HUES64 (cell line): ENCODE data around the gene SRCAP.

Experiments used
- H3K27ac ChIP-seq: 2 replicates; pipeline ENCODE4 v1.7.0; 2013; ENCODE audit warnings: low read depth, low read length, inconsistent platforms
- H3K27me3 ChIP-seq: 2 replicates; pipeline ENCODE4 v1.6.1; 2013; ENCODE audit warnings: mild to moderate bottlenecking, low read length; ENCODE audit not compliant: insufficient read depth
- H3K36me3 ChIP-seq: 2 replicates; pipeline ENCODE4 v1.6.1; 2013; ENCODE audit warnings: mild to moderate bottlenecking, low read length; ENCODE audit not compliant: insufficient read depth
- H3K4me1 ChIP-seq: 2 replicates; pipeline ENCODE4 v1.6.1; 2013; ENCODE audit warnings: mild to moderate bottlenecking, low read length, moderate library complexity; ENCODE audit not compliant: insufficient read depth
- H3K4me3 ChIP-seq: 2 replicates; pipeline ENCODE4 v1.5.1; 2013; ENCODE audit warnings: mild to moderate bottlenecking, low read length, moderate library complexity
- H3K9ac ChIP-seq: 2 replicates; pipeline ENCODE4 v1.6.1; 2013; ENCODE audit warnings: mild to moderate bottlenecking, low read depth, low read length
- H3K9me3 ChIP-seq: 2 replicates; pipeline ENCODE4 v1.6.1; 2013; ENCODE audit warnings: low read depth, low read length; ENCODE audit not compliant: insufficient read depth
- WGBS: fragments of 150-250, 120-280 bp; methylation state at CpG from one replicate; pipeline ENCODE4 v1.1.7; 2013; ENCODE audit warnings: missing lambda C conversion rate; 5-methylcytosine and 5-hydroxymethylcytosine counted together

The SRCAP gene

DNA sequence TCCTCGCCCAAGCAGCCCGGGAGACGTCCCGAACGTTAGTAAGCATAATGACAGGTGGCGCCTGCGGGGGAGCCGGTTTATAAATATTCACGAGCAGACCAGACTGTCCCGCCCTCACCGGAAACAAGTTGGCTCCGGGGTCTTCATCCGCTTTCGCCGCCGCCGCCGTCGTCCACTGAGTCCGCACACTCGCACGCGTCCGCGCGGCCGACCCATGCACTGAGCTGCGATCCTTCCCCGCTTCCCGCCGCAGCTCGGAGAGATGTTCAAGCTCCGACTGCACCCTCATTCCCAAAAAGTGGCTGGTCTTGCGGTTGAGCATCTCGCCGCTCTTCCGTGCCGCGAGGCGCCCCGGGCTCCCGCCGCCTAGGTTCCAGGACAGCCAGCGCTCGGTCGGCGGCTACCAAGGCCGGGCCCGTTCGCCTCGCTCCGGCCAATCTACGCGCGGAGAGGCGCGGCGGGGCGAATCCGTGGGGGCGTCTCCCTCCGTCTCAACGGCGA lies 62.5 kb downstream of the SRCAP start:
- under 1% methylated on average over 64 of the region's 64 CpGs for WGBS
- no peaks in the 10 kb centered on the region for H3K9me3 ChIP-seq
- peaks cover 52% of the 10 kb centered on the region for H3K36me3 ChIP-seq
- peak overlapping the region; percentile 96 for H3K4me3 ChIP-seq
- no peaks in the 10 kb centered on the region for H3K27me3 ChIP-seq
- peak overlapping the region; percentile 62; the same call in 1 of the 2 replicates for H3K9ac ChIP-seq
- H3K4me1 ChIP-seq: peaks cover 9% of the 10 kb centered on the region; the same call in 1 of the 2 replicates
- H3K27ac ChIP-seq: peak overlapping the region; percentile 60; the same call in 1 of the 2 replicates

DNA sequence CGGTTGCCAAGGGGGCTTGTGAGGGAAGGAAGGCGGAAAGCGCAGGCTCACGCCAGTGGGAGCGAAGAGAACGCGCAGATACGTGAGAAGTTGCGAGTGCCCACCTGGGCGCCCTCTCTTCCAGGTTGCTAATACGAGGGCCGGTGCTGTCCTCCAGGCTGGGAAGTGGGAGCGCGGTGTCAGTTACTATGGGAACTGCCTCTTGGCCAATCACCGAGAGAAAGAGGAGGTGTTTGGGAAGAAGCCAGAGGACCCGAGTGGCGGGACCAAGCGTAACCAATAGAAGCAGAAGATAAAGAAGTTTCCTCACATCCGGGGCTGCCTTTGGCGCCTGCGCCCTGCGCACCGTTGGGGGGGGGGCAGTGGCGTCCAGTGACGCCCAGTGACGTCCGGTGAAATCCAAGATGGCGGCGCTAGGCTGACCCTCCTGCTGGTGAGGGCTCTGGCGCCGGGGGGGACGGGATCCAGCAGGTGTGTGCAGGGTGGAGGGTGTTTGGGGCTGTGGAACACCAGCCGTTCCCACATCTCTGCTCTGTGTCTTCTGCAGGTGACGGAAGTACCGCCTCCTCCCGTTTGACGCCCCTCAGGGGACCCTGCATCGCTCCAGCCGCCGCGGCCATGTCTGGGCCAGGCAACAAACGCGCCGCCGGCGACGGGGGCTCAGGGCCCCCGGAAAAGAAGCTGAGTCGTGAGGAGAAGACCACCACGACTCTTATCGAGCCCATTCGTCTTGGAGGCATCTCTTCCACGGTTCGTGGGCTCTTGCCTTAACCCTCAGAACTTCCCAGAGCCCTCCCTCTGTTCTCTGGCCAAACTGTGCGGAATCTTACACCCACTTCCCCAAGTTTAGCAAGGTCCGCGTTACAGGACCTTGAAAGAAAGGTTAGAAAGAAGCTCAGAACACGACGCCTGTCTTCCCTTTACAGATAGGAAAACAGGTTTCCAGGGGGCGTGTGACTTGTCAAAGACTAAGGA lies 63.2 kb downstream of the SRCAP start, which contains the start of the genes CFAP119 and RNF40:
TSS of gene CFAP119 (minus strand) at position 135 of the 975 bp plus-strand sequence. CDS start 314 bp downstream, outside the sequence.
TSS of gene RNF40 (plus strand) at position 395 of the 975 bp plus-strand sequence. CDS start at position 619, 224 bp downstream.
- 1% methylated on average over 60 of the region's 60 CpGs for WGBS
- Histone ChIP-seq H3K9me3 (no peaks in the 10 kb centered on the region), H3K27ac (peak within 1 kb of the TSS; percentile 60), H3K4me1 (peaks cover 9% of the 10 kb centered on the region; the same call in 1 of the 2 replicates), H3K36me3 (peaks cover 52% of the 10 kb centered on the region), H3K9ac (peak within 1 kb of the TSS; percentile 91), H3K27me3 (no peaks in the 10 kb centered on the region), H3K4me3 (peak within 1 kb of the TSS; percentile 96)

DNA sequence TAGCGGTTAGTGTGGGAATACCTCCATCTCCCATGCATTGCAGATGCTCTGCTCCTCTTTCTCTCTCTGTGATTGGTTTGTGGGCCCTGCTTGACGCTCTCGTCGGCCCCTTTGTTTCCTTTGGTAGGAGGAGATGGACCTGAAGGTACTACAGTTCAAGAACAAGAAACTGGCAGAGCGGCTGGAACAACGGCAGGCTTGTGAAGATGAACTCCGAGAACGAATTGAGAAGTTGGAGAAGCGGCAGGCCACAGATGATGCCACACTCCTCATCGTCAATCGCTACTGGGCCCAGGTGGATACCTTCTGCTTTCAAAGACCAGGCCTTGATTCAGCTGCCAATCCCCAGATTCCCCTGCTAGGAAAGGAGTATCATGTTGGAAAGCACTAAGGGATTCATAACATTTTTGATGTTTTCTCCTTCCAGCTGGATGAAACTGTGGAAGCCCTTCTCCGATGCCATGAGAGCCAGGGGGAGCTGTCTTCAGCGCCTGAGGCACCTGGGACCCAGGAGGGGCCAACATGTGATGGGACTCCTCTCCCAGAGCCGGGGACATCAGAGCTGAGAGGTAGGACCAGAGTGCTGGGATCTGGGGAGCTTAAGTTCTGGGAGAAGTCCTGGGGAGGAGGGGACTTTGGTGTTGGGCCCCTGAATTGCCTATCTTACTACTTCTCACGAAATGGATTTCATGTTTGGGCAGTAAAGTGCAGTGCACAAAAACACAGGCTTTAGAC lies 64.2 kb downstream of the SRCAP start:
- Histone ChIP-seq H3K9ac (peak overlapping the region; percentile 91), H3K36me3 (peaks cover 60% of the 10 kb centered on the region)

DNA sequence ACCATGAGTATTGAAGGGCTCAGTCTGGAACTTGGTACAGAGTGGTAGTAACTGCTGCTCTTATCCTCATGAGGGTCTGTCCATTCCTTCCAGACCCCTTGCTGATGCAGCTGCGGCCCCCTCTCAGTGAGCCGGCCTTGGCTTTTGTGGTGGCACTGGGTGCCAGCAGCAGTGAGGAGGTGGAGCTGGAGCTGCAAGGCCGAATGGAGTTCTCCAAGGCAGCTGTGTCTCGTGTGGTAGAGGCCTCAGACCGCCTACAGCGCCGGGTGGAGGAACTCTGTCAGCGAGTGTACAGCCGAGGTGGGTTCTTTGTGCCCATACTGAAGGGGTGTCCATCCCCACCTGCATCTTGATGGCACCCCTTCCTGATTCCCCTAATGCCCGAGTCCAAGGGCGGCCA lies 65.1 kb downstream of the SRCAP start:
- no peak overlapping the region; the same call in 1 of the 2 replicates for H3K4me3 ChIP-seq
- peaks cover 9% of the 10 kb centered on the region; the same call in 1 of the 2 replicates for H3K4me1 ChIP-seq
- no peaks in the 10 kb centered on the region for H3K9me3 ChIP-seq
- H3K27me3 ChIP-seq: no peaks in the 10 kb centered on the region
- H3K27ac ChIP-seq: no peak overlapping the region
- 95% methylated on average over 11 of the region's 11 CpGs for WGBS
- H3K36me3 ChIP-seq: peaks cover 69% of the 10 kb centered on the region
- H3K9ac ChIP-seq: no peak overlapping the region

More for the DNA sequence above, 64.2 kb downstream of the SRCAP start:
- peaks cover 9% of the 10 kb centered on the region; the same call in 1 of the 2 replicates for H3K4me1 ChIP-seq
- 80% methylated on average over 15 of the region's 15 CpGs for WGBS
- H3K27ac ChIP-seq: no peak overlapping the region
- no peaks in the 10 kb centered on the region for H3K9me3 ChIP-seq
- H3K4me3 ChIP-seq: peak overlapping the region; percentile 96
- no peaks in the 10 kb centered on the region for H3K27me3 ChIP-seq

DNA sequence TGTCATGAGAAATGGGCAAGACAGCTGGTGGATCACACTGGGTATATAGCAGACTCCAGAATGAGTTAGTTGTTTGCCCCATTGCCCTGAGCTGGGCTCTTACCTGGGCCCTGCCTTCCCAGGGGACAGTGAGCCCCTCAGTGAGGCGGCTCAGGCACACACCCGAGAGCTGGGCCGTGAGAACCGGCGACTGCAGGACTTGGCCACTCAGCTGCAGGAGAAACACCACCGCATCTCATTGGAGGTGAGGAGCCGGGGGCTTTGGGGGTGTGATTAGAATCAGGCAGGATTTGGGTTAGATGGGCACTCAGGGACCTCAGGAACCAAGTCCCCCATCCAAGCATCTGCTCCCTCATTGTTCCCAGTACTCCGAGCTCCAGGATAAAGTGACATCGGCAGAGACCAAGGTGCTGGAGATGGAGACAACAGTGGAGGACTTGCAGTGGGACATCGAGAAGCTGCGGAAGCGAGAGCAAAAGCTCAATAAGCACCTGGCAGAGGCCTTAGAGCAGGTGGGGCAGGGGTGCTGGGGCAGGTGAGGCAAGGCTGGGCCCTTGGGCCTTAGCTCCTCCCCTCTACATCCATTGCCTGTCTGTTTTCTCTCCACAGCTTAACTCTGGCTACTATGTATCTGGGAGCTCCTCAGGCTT lies 66.0 kb downstream of the SRCAP start:
- Histone ChIP-seq H3K27ac (no peak overlapping the region), H3K9me3 (no peaks in the 10 kb centered on the region), H3K27me3 (no peaks in the 10 kb centered on the region), H3K9ac (no peak overlapping the region), H3K4me1 (peaks cover 9% of the 10 kb centered on the region; the same call in 1 of the 2 replicates), H3K36me3 (peaks cover 71% of the 10 kb centered on the region), H3K4me3 (no peak overlapping the region)
- WGBS: 92% methylated on average over 12 of the region's 12 CpGs

DNA sequence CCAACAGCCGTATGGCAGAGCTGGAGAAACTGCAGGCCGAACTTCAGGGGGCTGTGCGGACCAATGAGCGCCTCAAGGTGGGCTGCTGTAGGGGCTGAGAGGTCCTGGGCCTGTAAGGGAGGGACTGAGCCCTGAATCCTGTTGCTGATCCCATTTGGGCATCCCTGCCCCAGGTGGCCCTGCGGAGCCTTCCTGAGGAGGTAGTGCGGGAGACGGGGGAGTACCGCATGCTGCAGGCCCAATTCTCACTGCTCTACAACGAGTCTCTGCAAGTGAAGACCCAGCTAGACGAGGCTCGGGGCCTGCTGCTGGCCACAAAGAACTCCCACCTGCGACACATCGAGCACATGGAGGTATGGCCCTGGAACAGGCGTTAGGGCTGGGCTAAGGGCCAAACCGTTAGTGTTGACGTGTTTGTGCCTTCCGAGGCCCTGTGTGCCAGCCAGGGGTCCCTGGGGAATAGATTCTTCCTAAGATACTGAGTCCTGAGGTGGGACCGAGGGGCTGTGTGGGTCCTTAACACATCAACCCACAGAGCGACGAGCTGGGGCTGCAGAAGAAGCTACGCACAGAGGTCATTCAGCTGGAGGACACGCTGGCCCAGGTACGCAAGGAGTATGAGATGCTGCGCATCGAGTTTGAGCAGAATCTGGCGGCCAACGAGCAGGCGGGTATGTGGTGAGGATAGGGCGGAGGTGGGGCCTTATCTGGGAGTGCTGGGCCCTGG lies 67.4 kb downstream of the SRCAP start:
- H3K27me3 ChIP-seq: no peaks in the 10 kb centered on the region
- peaks cover 5% of the 10 kb centered on the region; the same call in 1 of the 2 replicates for H3K4me1 ChIP-seq
- WGBS: 96% methylated on average over 29 of the region's 29 CpGs
- H3K9ac ChIP-seq: no peak overlapping the region
- no peak overlapping the region for H3K27ac ChIP-seq
- no peaks in the 10 kb centered on the region for H3K9me3 ChIP-seq
- H3K36me3 ChIP-seq: peaks cover 82% of the 10 kb centered on the region
- H3K4me3 ChIP-seq: no peak overlapping the region

DNA sequence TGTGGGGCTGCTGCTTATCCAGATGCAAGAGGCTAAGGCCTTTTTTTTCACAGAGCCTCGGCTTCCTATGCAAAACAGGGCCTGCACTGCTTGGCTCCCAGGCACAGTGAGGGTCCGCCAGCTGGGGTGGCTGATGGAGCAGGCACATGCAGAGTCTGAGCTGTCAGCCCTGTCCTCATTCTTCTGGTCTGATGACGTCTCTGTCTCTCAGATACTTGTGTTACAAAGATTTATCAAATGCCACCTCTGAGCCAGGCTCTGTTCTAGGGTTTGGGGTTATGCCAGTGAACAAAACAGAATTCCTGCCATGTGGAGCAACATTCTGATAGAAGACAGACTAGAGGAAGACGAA lies 67.9 kb downstream of the SRCAP start:
- no peak overlapping the region for H3K27ac ChIP-seq
- H3K4me3 ChIP-seq: no peak overlapping the region
- no peak overlapping the region for H3K9ac ChIP-seq
- H3K36me3 ChIP-seq: peaks cover 88% of the 10 kb centered on the region
- WGBS: 94% methylated on average over 4 of the region's 4 CpGs
- H3K4me1 ChIP-seq: peaks cover 5% of the 10 kb centered on the region; the same call in 1 of the 2 replicates
- no peaks in the 10 kb centered on the region for H3K9me3 ChIP-seq
- no peaks in the 10 kb centered on the region for H3K27me3 ChIP-seq

DNA sequence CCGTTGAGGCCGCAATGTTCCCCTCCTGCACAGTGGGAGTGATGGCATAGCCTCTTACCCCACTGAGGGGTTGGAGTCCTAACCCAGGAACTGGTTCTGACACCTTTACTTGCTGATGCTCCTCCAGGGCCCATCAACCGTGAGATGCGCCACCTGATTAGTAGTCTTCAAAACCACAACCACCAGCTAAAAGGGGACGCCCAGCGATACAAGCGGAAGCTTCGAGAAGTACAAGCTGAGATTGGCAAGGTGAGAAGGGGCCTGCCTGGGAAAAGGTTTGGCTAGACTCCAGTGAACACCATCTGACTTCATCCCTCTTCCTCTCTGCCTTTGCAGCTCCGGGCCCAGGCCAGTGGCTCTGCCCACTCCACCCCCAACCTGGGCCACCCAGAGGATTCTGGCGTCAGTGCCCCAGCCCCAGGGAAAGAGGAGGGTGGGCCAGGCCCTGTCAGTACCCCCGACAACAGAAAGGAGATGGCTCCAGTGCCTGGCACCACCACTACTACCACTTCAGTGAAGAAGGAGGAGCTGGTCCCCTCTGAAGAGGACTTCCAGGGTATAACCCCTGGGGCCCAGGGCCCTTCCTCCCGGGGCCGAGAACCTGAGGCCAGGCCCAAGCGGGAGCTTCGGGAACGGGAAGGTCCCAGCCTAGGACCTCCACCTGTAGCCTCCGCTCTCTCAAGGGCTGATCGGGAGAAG lies 68.9 kb downstream of the SRCAP start:
- H3K4me1 ChIP-seq: peaks cover 3% of the 10 kb centered on the region; the same call in 1 of the 2 replicates
- H3K9ac ChIP-seq: no peak overlapping the region
- WGBS: 96% methylated on average over 18 of the region's 18 CpGs
- no peaks in the 10 kb centered on the region for H3K27me3 ChIP-seq
- H3K4me3 ChIP-seq: no peak overlapping the region
- H3K27ac ChIP-seq: no peak overlapping the region
- H3K9me3 ChIP-seq: no peaks in the 10 kb centered on the region
- peaks cover 98% of the 10 kb centered on the region for H3K36me3 ChIP-seq

DNA sequence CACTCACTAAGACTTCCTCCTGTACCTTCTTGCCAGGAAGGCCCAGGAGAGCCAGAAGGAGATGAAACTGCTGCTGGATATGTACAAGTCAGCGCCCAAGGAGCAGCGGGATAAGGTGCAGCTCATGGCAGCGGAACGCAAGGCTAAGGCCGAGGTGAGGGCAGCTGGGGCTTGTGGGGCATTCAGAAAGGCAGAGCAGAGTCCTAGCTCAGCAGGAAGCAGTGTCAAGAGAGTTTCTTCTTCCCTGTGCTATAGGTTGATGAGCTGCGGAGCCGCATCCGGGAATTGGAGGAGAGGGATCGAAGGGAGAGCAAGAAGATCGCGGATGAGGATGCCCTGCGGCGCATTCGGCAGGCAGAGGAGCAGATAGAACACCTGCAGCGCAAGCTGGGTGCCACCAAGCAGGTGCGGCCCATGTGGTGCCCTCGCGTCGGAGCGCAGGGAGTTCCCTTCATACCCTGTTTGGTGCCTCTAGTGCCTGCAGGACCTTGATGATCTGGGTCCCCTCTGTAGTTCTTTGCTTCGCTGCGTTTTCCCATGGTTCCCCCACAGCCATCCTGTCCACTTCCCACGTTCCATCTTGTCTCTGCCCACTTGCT lies 69.7 kb downstream of the SRCAP start:
- peaks cover 98% of the 10 kb centered on the region for H3K36me3 ChIP-seq
- no peak overlapping the region for H3K4me3 ChIP-seq
- H3K9me3 ChIP-seq: no peaks in the 10 kb centered on the region
- 97% methylated on average over 23 of the region's 23 CpGs for WGBS
- H3K27me3 ChIP-seq: no peaks in the 10 kb centered on the region
- no peaks in the 10 kb centered on the region for H3K4me1 ChIP-seq
- no peak overlapping the region for H3K27ac ChIP-seq
- H3K9ac ChIP-seq: no peak overlapping the region
